BJ (cell line): ENCODE measurements around the gene SHMT1. TPM values are rescaled to one million over a fixed set of nuclear protein-coding genes. Genes with fewer than 3 reads are reported as not detected.

Experiments used
- CTCF ChIA-PET: fragments of 350-600 bp; formaldehyde crosslinking; extraction: SDS; loops from one replicate; lab custom pipeline; 2021; ENCODE audit warnings: antibody characterized with exemption, inconsistent platforms; lab: Yijun Ruan, JAX
- POLR2A ChIA-PET: fragments of 300-600 bp; sonication (Branson Sonifier 250); formaldehyde crosslinking; extraction: SDS; loops from one replicate; lab custom pipeline; 2021; ENCODE audit warnings: antibody characterized with exemption; lab: Charles Lee
- DNase-seq: peaks from one replicate; pipeline ENCODE4 v3.0.0-alpha.2; 2011; ENCODE audit warnings: low read depth
- H3K27me3 ChIP-seq: 2 replicates; pipeline ENCODE4 v1.6.0; 2011; ENCODE audit warnings: low read length; ENCODE audit not compliant: control insufficient read depth, insufficient read depth
- H3K36me3 ChIP-seq: 2 replicates; pipeline ENCODE4 v1.5.1; 2011; ENCODE audit warnings: low read length; ENCODE audit not compliant: control insufficient read depth, insufficient read depth
- H3K4me3 ChIP-seq: 2 replicates; pipeline ENCODE4 v1.5.1; 2011; ENCODE audit warnings: low read depth, mild to moderate bottlenecking, control low read depth, low read length
- polyA plus RNA-seq: library from polyadenylated mRNA; depleted of rRNA; stranded (reverse); fragments of >200 nt; gene quantifications from 2 replicates; pipeline ENCODE4 v1.2.3, GENCODE V29; 2011
- TF ChIP-seq, protein P1 (sequence below): IDR thresholded peaks from 2 replicates; pipeline ENCODE4 v1.5.1; 2011; ENCODE audit warnings: low read depth, mild to moderate bottlenecking, control low read depth, inconsistent platforms, low read length, moderate library complexity; ENCODE audit not compliant: insufficient read depth

Gene SHMT1
- polyA plus RNA-seq, 1 experiment, result 5.9 TPM

DNA sequence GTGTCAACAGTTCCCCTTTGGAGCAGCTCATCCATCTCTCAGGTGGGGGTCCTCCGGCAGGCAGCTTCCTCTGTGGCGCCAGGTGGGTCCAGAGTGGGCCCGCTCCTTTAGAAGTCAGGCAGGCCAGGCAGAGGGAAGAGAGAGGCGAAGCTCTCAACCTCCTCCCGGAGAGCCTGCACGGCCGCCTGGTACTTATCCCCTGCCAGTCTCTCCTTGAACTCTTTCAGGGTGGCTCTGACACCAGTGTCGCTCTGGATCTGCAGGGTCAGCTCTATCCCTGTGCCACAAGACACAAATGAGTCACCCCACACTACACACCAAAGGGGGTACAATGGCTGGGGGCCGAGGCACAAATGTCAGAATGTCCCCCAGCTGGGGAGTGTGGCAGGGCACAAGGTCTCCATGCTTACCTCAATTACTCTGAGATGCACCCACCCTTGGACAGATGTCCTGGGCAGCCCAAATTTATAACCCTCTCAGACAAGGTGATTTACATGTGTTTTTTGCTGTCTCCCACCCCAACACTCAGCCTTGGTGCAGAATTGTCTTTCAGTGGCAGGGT is 34.6 kb downstream of the SHMT1 start:
- Histone ChIP-seq H3K27me3 (no peaks in the 10 kb centered on the region), H3K4me3 (no peak overlapping the region), H3K36me3 (peaks cover 15% of the 10 kb centered on the region)
- POLR2A ChIA-PET, result no interaction called here
- CTCF ChIA-PET, result interaction anchor here (1.5 kb wide), 1 partner anchor 11 kb away, joined by 7 read pairs; no protein-coding TSS in a partner anchor
- no peak for DNase-seq
- TF ChIP-seq, protein P1, sequence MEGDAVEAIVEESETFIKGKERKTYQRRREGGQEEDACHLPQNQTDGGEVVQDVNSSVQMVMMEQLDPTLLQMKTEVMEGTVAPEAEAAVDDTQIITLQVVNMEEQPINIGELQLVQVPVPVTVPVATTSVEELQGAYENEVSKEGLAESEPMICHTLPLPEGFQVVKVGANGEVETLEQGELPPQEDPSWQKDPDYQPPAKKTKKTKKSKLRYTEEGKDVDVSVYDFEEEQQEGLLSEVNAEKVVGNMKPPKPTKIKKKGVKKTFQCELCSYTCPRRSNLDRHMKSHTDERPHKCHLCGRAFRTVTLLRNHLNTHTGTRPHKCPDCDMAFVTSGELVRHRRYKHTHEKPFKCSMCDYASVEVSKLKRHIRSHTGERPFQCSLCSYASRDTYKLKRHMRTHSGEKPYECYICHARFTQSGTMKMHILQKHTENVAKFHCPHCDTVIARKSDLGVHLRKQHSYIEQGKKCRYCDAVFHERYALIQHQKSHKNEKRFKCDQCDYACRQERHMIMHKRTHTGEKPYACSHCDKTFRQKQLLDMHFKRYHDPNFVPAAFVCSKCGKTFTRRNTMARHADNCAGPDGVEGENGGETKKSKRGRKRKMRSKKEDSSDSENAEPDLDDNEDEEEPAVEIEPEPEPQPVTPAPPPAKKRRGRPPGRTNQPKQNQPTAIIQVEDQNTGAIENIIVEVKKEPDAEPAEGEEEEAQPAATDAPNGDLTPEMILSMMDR, result no peak

DNA sequence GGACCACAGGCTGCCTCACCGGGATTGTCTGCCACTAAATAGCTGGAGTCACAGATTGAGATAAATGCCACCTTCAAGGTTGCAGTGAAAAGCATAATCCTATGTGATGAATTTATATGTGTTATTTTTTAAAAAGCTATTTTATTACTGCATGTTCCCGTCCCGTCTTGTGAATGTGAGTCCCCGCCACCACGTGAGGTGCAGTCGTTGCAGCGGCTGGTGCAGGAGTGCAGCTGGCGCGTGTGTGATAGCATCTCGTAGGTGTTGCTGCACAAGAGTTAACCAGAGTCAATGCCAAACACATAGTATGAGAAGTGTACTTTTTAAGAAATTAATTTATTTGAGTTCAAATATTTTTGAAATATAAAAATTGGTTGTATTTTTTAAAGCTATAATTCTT is 35.8 kb downstream of the SHMT1 start:
- DNase-seq, result no peak
- H3K4me3 ChIP-seq, result no peak overlapping the region
- TF ChIP-seq, protein P1, result no peak
- peaks cover 26% of the 10 kb centered on the region for H3K36me3 ChIP-seq
- CTCF ChIA-PET, result interaction anchor here (1.4 to 1.5 kb wide), 2 partner anchors 10 to 13 kb away, joined by 3 to 7 read pairs; partner anchors contain the start of genes SMCR8 and TOP3A
- POLR2A ChIA-PET, result no interaction called here
- H3K27me3 ChIP-seq, result no peaks in the 10 kb centered on the region

DNA sequence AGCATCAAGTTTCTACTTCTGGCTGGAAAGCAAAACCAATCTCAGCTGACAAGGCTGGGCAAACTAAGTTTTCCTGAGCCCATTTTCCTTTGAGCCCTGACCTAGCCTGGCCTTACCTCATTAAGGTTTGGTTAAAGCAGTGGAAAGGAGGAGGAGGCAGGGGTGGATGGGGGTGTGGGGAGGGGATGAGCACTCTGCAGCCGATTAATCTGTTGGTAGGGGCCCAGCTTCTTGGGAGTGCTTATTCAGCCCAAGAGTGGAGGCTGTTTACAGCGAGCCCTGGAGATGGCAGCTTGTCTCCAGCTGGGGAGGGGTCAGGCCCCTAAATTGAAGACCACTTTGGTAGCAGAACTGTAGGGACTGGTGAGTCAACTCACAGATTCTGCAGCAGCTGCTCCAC is 36.3 kb downstream of the SHMT1 start:
- TF ChIP-seq, protein P1, result no peak
- DNase-seq, result no peak
- Histone ChIP-seq H3K27me3 (no peaks in the 10 kb centered on the region), H3K4me3 (no peak overlapping the region), H3K36me3 (peaks cover 29% of the 10 kb centered on the region)
- CTCF ChIA-PET, result interaction anchor here (1.4 to 1.5 kb wide), 2 partner anchors 10 to 12 kb away, joined by 3 to 7 read pairs; partner anchors contain the start of genes SMCR8 and TOP3A
- POLR2A ChIA-PET, result no interaction called here

DNA sequence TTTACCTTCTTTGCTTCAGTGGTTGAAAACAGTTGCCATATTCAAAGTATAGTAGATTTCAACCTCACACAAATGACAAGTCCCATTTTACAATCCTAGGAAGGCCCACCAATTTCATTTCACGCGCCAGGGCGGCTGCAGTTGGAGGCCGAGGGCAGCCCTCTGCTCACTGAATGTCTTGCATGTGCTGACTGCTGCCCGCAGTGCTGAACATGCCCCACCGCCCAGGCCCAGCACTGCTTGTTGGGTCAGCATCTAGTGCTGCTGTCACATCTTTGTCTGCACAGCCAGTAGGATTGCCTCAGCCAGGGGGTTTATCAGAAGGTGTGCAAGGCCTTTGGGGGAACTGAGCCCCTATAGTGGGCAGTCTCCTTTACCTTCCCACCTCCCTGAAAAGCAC is 36.8 kb downstream of the SHMT1 start:
- no peak for DNase-seq
- no peaks in the 10 kb centered on the region for H3K27me3 ChIP-seq
- ChIA-PET POLR2A (no interaction called here), CTCF (interaction anchor here (1.4 kb wide), 1 partner anchor 12 kb away, joined by 3 read pairs; the partner anchor contains the start of genes SMCR8 and TOP3A)
- no peak overlapping the region for H3K4me3 ChIP-seq
- TF ChIP-seq, protein P1, result no peak
- H3K36me3 ChIP-seq, result peaks cover 29% of the 10 kb centered on the region

DNA sequence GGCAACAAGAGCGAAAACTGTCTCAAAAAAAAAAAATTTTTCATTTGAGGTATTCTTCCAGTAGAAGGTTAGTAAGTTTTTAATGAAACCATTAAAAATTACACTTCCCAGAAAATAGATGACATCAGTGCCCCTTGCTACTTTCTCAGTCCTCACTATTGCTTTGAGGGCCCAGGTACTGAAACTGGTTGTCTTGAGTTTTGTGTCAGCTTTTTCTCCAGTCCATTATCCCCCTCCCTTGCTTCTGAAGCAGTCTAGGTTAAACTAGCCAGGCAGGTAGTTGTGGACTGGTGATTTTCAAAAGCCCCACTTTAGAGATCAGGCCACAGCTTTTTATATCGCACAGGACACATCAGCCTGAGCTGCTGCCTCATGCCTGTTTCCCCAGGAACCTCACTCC is 37.3 kb downstream of the SHMT1 start:
- peaks cover 29% of the 10 kb centered on the region for H3K36me3 ChIP-seq
- POLR2A ChIA-PET, result no interaction called here
- CTCF ChIA-PET, result no interaction called here
- no peak for DNase-seq
- no peak overlapping the region for H3K4me3 ChIP-seq
- H3K27me3 ChIP-seq, result no peaks in the 10 kb centered on the region
- TF ChIP-seq, protein P1, result no peak
